ENCODE measurements around the gene LRP11.

LRP11 gene

GRCh38 chr6:149860834-149861602 is 3.1 kb downstream of the LRP11 start:
- Histone ChIP-seq H3K27ac (ENCODE audit: low read depth, low read length, poor library complexity, severe bottlenecking) (no peak overlapping the region), H3K4me2 (ENCODE audit: low read length) (no peak overlapping the region), H2AFZ (ENCODE audit: low read length) (no peak overlapping the region), H3K4me3 (ENCODE audit: low read depth, low read length, poor library complexity, severe bottlenecking) (no peak overlapping the region), H3K9me3 (ENCODE audit: low read length) (no peaks in the 10 kb centered on the region), H3K9me2 (ENCODE audit: low read depth, low read length) (no peaks in the 10 kb centered on the region), H3F3A (ENCODE audit: insufficient read depth, low read length) (no peaks in the 10 kb centered on the region), H4K20me1 (ENCODE audit: insufficient read depth, low read length) (no peaks in the 10 kb centered on the region), H3K79me2 (ENCODE audit: insufficient read depth, low read length) (no peaks in the 10 kb centered on the region), H3K36me3 (ENCODE audit: insufficient read depth, low read length) (no peaks in the 10 kb centered on the region), H3K4me1 (ENCODE audit: insufficient read depth, low read length, severe bottlenecking) (peaks cover 11% of the 10 kb centered on the region), H3K27me3 (ENCODE audit: insufficient read depth, low read length) (0 out of 2 replicates have a peak, but pooled peaks cover 5% of the 10 kb centered on the region), H3K9ac (ENCODE audit: low read length) (no peak overlapping the region)
- TF ChIP-seq EZH2 (IDR thresholded peaks at IDR 0.05; ENCODE audit: borderline replicate concordance, low read length): no peak
- TF ChIP-seq CTCF (IDR thresholded peaks at IDR 0.05; ENCODE audit: low read length): no peak; the same call in 1 of the 2 replicates

GRCh38 chr6:149860513-149860833 is 3.7 kb downstream of the LRP11 start:
- Histone ChIP-seq H3K4me3 (ENCODE audit: low read depth, low read length, poor library complexity, severe bottlenecking) (no peak overlapping the region), H3K9me2 (ENCODE audit: low read depth, low read length) (no peaks in the 10 kb centered on the region), H3K9ac (ENCODE audit: low read length) (no peak overlapping the region), H3K36me3 (ENCODE audit: insufficient read depth, low read length) (no peaks in the 10 kb centered on the region), H3K27ac (ENCODE audit: low read depth, low read length, poor library complexity, severe bottlenecking) (no peak overlapping the region), H3K27me3 (ENCODE audit: insufficient read depth, low read length) (0 out of 2 replicates have a peak, but pooled peaks cover 5% of the 10 kb centered on the region), H4K20me1 (ENCODE audit: insufficient read depth, low read length) (no peaks in the 10 kb centered on the region), H3K9me3 (ENCODE audit: low read length) (no peaks in the 10 kb centered on the region), H3K4me1 (ENCODE audit: insufficient read depth, low read length, severe bottlenecking) (peaks cover 11% of the 10 kb centered on the region), H3K4me2 (ENCODE audit: low read length) (no peak overlapping the region), H3F3A (ENCODE audit: insufficient read depth, low read length) (no peaks in the 10 kb centered on the region), H3K79me2 (ENCODE audit: insufficient read depth, low read length) (no peaks in the 10 kb centered on the region), H2AFZ (ENCODE audit: low read length) (no peak overlapping the region)
- TF ChIP-seq EZH2 (IDR thresholded peaks at IDR 0.05; ENCODE audit: borderline replicate concordance, low read length) (no peak), CTCF (IDR thresholded peaks at IDR 0.05; ENCODE audit: low read length) (no peak)

- peaks cover 11% of the 10 kb centered on the region for H3K4me1 ChIP-seq (ENCODE audit: insufficient read depth, low read length, severe bottlenecking)
- no peak overlapping the region for H3K27ac ChIP-seq (ENCODE audit: low read depth, low read length, poor library complexity, severe bottlenecking)
- no peaks in the 10 kb centered on the region for H4K20me1 ChIP-seq (ENCODE audit: insufficient read depth, low read length)
- H3K79me2 ChIP-seq (ENCODE audit: insufficient read depth, low read length): no peaks in the 10 kb centered on the region
- H2AFZ ChIP-seq (ENCODE audit: low read length): no peak overlapping the region
- H3F3A ChIP-seq (ENCODE audit: insufficient read depth, low read length): no peaks in the 10 kb centered on the region
- H3K9me3 ChIP-seq (ENCODE audit: low read length): no peaks in the 10 kb centered on the region
- no peaks in the 10 kb centered on the region for H3K36me3 ChIP-seq (ENCODE audit: insufficient read depth, low read length)
- no peak overlapping the region for H3K9ac ChIP-seq (ENCODE audit: low read length)
- no peak overlapping the region for H3K4me3 ChIP-seq (ENCODE audit: low read depth, low read length, poor library complexity, severe bottlenecking)
- TF ChIP-seq EZH2 (IDR thresholded peaks at IDR 0.05; ENCODE audit: borderline replicate concordance, low read length): no peak
- no peak for TF ChIP-seq CTCF (IDR thresholded peaks at IDR 0.05; ENCODE audit: low read length)
- H3K9me2 ChIP-seq (ENCODE audit: low read depth, low read length): no peaks in the 10 kb centered on the region
- H3K27me3 ChIP-seq (ENCODE audit: insufficient read depth, low read length): 0 out of 2 replicates have a peak, but pooled peaks cover 8% of the 10 kb centered on the region
- no peak overlapping the region for H3K4me2 ChIP-seq (ENCODE audit: low read length)
These were observed 4.2 kb downstream of the LRP11 start for GRCh38 chr6:149859938-149860337.

Measured in OCI-LY1 (cell line).